Measurements from ENCODE around the gene LY6G6C. TPM values are rescaled to one million over a fixed set of nuclear protein-coding genes. Genes with fewer than 3 reads are reported as not detected.
A peak's percentile ranks its signal among the peaks of the same experiment; 100 is the strongest.

LY6G6C gene
- total and polyA plus RNA-seq, 2 of the 13 experiments (the other 11 are each of a cell fraction or from before 2014, with no cell fraction given) = 0.15 TPM; not detected in 1

GRCh38 chr6:31729515-31729978, 8.0 kb upstream of the LY6G6C start (continued):
- no peak for TF ChIP-seq DMTF1 (CRISPR knock-in tag; IDR thresholded peaks at IDR 0.05)
- TF ChIP-seq ZNF451 (CRISPR knock-in tag; IDR thresholded peaks at IDR 0.05) = no peak
- TF ChIP-seq HMG20B (CRISPR knock-in tag; conservative IDR thresholded peaks at IDR 0.05) = 0 out of 2 replicates have a peak, but pooled peaks have one; percentile 37
- TF ChIP-seq ZNF468 (CRISPR knock-in tag; IDR thresholded peaks at IDR 0.05) = no peak
- TF ChIP-seq POLR2G (IDR thresholded peaks at IDR 0.05; ENCODE audit: low read depth, low read length) = no peak
- TF ChIP-seq ZNF501 (CRISPR knock-in tag; IDR thresholded peaks at IDR 0.05) = peak; percentile 53; the same call in 1 of the 2 replicates
- TF ChIP-seq ZNF784 (CRISPR knock-in tag; IDR thresholded peaks at IDR 0.05; ENCODE audit: borderline replicate concordance) = no peak
- peak; percentile 100 for TF ChIP-seq ZNF652 (CRISPR knock-in tag; IDR thresholded peaks at IDR 0.05; ENCODE audit: borderline replicate concordance, low read depth)
- no peak for TF ChIP-seq FIP1L1 (IDR thresholded peaks at IDR 0.05; ENCODE audit: borderline replicate concordance, insufficient read depth, low read depth, low read length)
- 0 out of 2 replicates have a peak, but pooled peaks have one; percentile 10 for TF ChIP-seq HCFC1 (IDR thresholded peaks at IDR 0.05; ENCODE audit: low read depth, low read length)
- TF ChIP-seq YY1 (IDR thresholded peaks at IDR 0.05; ENCODE audit: insufficient read depth, insufficient replicate concordance, low read depth, low read length) = peak; percentile 60
- 0 out of 2 replicates have a peak, but pooled peaks have one; percentile 32 for TF ChIP-seq HES4 (CRISPR knock-in tag; IDR thresholded peaks at IDR 0.05; ENCODE audit: borderline replicate concordance)
- TF ChIP-seq ZNF724P (CRISPR knock-in tag; IDR thresholded peaks at IDR 0.05; ENCODE audit: borderline replicate concordance) = no peak
- TF ChIP-seq MAFK (conservative IDR thresholded peaks at IDR 0.05 in 1 of 2, IDR thresholded peaks at IDR 0.05 in 1 of 2; ENCODE audit: low read length in 2 of 2) = no peak
- TF ChIP-seq MXD1 (CRISPR knock-in tag; IDR thresholded peaks at IDR 0.05) = 0 out of 2 replicates have a peak, but pooled peaks have one; percentile 49
- no peak for TF ChIP-seq CHCHD3 (CRISPR knock-in tag; IDR thresholded peaks at IDR 0.05)
- no peak for TF ChIP-seq ZNF703 (CRISPR knock-in tag; IDR thresholded peaks at IDR 0.05; ENCODE audit: borderline replicate concordance)
- TF ChIP-seq HDAC2 (CRISPR knock-in tag; IDR thresholded peaks at IDR 0.05) = peak; percentile 58; the same call in 1 of the 2 replicates
- TF ChIP-seq SMC3 (IDR thresholded peaks at IDR 0.05; ENCODE audit: low read length) = peak; percentile 84
- TF ChIP-seq HINFP (CRISPR knock-in tag; IDR thresholded peaks at IDR 0.05; ENCODE audit: low read depth) = no peak; the same call in 1 of the 2 replicates
- TF ChIP-seq KDM3A (CRISPR knock-in tag; IDR thresholded peaks at IDR 0.05; ENCODE audit: low read depth) = peak; percentile 93
- TF ChIP-seq MTA3 (CRISPR knock-in tag; IDR thresholded peaks at IDR 0.05) = no peak
- no peak for TF ChIP-seq ZNF660 (CRISPR knock-in tag; IDR thresholded peaks at IDR 0.05; ENCODE audit: borderline replicate concordance, low read depth)
- TF ChIP-seq CENPX (CRISPR knock-in tag; IDR thresholded peaks at IDR 0.05) = no peak
- TF ChIP-seq DR1 (CRISPR knock-in tag; IDR thresholded peaks at IDR 0.05) = 0 out of 2 replicates have a peak, but pooled peaks have one; percentile 14

All from HepG2 (cell line).